ENCODE measurements around the gene ZNF346. TPM values are rescaled to one million over a fixed set of nuclear protein-coding genes. Genes with fewer than 3 reads are reported as not detected.
"Not testable (repeated sequence)": the region's sequence is repeated elsewhere in the genome, so short reads cannot be mapped to it uniquely, and the experiment has no call there.

ZNF346 gene
- polyA plus RNA-seq, 5 donors: 23.1 to 29.7 (median 28.7) TPM

DNA sequence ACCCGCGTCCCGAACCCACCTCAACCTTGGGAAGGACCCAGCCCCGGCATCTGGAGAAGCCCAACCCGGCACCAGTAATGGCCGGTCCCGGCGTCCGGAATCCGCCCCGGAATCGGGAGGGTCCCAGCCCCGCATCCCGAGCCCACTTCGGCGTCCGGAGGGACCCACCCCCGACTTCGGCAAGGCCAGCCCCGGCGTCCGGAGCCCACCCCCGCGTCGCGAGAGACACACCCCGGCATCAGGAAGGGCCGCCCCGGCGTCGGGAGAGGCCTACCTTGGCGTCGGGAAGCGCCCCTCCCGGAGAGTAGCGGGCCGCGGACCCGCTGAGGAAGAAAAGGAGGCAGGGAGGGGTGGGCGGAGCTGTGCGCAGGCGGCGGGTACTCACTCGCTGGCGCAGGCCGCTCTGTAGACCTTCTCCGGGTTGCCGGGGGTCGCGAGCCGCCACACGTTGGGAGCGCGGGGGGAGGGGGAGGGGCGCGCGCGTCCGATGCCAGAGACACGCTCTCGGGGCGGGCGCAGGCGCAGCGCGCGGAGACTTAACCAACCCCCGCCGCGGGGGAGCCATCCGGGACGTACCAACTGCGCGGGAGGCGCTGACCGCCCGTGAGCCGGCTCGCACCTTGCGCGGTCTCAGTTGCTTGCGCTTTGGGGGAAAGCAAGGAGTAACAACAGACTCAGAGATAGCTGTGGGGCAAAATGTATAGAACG, 16.1 kb upstream of the ZNF346 start, which contains the start of gene UIMC1:
UIMC1 (minus strand) TSS at position 515 of the 708 bp plus-strand sequence. CDS start 24,164 bp downstream, outside the sequence.
- peak; percentile 87 to 90 for DNase-seq

GRCh38 chr5:177008716-177009115, 13.8 kb upstream of the ZNF346 start:
- DNase-seq: peak; percentile 61 to 67

DNA sequence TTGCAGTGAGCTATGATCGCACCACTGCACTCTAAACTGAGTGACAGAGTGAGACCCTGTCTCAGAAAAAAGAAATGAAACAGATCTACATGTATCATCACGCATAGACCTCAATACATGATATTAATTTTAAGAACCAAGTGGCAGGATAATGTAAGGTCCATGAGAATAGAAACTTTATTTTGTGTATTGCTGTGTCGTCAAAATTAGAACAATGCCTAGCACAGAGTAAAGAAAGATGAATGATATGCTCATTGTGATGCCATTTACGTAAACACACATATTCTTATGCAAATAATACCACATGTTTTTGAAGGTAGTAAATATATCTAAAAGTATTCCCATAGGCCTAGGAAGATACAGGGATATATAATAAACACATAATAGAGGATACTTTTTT, 12.3 kb upstream of the ZNF346 start:
- no peak for DNase-seq

- no peak for DNase-seq
Measured at GRCh38 chr5:177015156-177015555, 7.3 kb upstream of the ZNF346 start.

DNA sequence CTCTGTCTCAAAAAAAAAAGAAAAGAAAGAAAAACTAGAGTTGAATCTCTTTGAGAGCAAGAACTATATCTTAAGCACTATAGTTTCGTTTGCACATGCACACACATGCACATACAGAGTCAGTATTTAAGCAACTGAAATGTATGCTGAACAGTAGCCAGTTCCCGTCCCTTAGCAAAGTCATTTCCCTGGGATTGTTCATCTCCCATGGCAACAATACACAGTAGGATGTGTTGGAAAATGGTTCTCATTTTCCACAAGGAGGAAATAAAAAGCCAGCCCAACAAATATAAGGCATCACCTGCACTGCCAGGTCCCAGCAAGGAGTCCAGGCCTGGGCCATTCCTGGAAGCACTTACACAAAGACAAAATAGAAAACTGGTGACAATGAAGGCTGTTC, 4.2 kb upstream of the ZNF346 start:
- no peak for DNase-seq

- DNase-seq: no peak
Measured at GRCh38 chr5:177020033-177020432, 2.5 kb upstream of the ZNF346 start.

DNA sequence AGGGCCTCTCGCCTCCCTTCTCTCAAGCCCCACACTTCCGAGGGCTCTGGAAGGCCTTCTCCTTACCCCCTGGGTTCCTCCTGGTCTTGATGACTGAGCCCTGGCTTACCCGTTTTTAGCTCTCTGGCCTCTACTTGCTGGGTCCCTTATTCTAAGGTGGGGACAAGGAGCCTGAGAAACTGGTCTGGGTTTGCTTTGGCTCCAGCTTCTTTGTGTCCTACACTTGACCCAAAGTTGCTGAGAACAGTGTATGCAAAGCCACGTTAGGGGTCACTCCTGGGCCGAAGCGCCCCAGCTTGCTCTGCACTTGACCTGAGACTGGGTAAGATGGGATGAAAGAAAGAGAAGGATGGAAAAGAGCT, 788 bp downstream of the ZNF346 start:
- no peak for DNase-seq

- no peak for DNase-seq
Measured at GRCh38 chr5:177024559-177024958, 2.1 kb downstream of the ZNF346 start.

DNA sequence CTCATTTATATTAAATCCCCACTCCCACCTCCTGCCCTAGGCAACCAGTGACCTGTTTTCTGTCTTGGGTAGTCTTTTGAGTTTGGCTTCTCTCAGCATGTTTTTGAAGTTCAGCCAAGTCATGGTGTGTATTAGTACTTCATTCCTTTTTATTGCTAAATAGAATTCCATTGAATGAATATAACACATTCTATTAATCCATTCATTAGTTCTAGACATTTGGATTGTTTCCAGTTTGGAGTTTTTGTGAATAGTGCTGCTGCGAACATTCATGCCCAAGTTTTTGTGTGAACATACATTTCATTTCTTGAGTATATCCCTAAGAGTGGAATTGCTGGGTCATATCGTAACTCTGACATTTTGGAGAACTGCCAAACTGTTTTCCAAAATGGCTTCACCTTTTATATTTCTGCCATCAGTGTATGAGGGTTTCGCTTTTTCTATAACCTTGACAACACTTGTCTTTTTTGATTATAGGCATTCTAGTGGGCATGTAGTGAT, 2.7 kb downstream of the ZNF346 start:
- DNase-seq: no peak

GRCh38 chr5:177027665-177028064, 5.2 kb downstream of the ZNF346 start:
- DNase-seq: no peak

DNA sequence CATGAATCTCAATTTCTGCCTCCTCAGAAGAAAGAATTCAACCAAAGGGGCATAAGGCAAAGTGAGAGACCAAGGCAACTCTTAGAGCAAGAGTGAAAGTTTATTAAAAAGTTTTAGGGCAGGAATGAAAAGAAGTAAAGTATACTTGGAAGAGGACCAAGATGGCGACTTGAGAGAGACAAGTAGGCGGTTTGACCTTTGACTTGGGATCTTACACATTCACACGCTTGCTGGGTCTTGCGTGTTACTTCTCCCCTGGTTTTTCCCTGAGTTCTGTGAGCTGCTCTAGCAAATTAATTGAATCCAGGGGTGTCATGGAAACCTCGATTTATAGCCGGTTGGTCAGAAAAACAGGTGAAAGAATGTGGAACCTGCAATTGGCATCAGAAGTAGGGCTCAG, 7.0 kb downstream of the ZNF346 start:
- DNase-seq: no peak

DNA sequence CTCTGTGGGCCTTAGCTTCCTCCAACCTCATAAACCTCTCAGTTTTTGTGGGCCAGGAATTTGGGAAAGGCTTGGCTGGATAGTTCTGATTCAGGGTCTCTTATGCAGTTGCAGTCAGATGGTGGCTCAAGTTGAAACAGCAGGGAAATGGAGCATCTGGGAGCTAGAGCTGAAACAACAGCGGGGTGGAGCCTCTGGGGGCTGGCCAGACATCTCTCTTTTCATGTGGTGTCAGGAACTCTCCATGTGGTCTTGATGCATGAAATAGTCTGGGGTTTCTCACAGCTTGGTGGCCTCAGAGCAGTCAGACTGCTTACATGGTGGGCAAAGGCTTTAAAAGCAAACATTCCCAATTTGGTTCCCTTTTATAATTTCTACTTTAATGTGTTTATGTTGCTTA, 13.5 kb downstream of the ZNF346 start:
- DNase-seq: no peak

GRCh38 chr5:177036443-177036842, 13.9 kb downstream of the ZNF346 start:
- no peak for DNase-seq

- no peak for DNase-seq
Measured at GRCh38 chr5:177036921-177037320, 14.4 kb downstream of the ZNF346 start.

DNA sequence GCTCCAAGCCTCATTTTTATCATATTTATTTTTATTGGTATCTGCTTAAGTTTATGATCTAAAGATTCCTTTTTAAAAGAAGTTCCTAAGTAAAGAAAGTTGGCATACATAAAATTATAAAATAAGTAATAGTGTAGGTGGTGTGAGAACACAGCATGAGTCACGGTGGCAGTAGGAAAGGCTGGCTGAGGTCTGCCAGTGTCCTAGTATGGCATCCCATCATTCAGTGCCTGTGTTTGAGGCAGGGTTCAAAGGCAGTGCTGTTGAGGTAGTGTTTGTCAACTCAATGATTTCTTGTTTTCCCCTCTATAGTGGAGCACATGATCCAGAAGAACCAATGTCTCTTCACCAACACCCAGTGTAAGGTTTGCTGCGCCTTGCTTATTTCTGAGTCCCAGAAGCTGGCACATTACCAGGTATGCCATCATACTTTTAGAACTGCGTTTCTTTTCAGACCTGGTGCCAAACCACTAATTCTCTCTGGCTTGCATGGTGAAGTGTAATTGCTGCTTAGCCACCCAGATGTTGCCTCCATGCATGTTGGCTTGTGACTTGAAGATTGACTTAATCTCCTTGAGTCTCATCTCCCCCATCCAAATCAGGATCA, 18.4 kb downstream of the ZNF346 start:
- no peak for DNase-seq

GRCh38 chr5:177041936-177042335, 19.4 kb downstream of the ZNF346 start:
- DNase-seq: no peak

- no peak for DNase-seq
Measured at GRCh38 chr5:177043114-177043513, 20.6 kb downstream of the ZNF346 start.

DNA sequence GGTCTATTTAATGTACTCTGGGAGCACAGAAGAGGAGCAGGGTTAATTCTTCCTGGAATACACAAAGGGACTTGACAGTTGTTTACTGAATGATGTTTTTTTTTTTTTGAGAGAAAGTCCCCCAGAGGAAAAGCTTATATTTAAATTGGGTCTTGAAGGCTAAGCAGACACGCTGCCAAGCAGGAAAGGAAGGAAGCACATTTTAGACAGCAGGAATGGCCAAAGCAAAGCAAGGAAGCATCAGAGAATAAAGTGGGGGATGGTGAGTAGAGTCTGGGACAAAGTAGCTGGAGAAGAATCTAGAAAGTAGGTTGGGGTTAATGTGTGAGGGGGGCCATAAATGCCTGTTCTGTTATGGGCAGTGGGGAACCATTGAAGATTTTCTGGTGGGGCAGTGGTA, 21.5 kb downstream of the ZNF346 start:
- no peak for DNase-seq

DNA sequence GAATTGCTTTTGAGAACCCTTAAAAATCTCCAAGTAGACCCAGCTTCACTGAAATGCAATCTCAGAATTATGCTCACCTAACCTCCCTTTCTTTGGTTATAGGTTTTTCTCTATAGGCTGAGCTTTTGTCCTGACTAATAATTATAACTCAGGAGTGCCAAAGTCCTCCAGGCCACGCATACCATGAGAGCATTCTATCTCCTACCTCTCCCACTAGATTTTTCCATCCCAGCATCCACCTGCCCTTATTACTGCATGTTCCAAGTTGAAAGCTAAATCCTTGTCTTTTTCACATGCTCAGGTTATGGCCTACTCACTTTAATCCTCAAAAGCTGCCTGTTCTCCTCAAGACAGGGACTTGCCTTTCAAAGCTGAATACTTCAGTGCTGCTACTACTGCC, 22.1 kb downstream of the ZNF346 start:
- no peak for DNase-seq

GRCh38 chr5:177045631-177046030, 23.1 kb downstream of the ZNF346 start:
- no peak for DNase-seq

DNA sequence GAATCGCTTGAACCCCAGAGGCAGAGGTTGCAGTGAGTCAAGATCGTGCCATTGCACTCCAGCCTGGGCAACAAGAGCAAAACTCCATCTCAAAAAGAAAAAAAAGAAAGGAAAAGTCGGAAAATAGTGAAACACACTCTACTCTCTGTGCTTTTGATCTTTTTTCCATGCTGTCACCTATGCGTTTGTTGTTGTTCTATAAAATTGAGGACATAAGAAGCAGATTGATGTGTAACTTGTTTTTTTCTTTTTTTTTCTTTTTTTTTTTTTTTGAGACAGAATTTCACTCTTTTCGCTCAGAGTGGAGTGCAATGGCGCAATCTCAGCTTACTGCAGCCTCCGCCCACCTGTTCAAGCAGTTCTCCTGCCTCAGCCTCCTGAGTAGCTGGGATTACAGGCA, 26.0 kb downstream of the ZNF346 start:
- not testable (repeated sequence) for DNase-seq

- no peak for DNase-seq
Measured at GRCh38 chr5:177049285-177049684, 26.8 kb downstream of the ZNF346 start.

GRCh38 chr5:177064500-177065277, 42.2 kb downstream of the ZNF346 start:
- no peak for DNase-seq
